Subcutaneous adipose tissue (tissue), 4 donors: ENCODE results near the gene MCCC2. TPM values are rescaled to one million over a fixed set of nuclear protein-coding genes. Genes with fewer than 3 reads are reported as not detected.

Experiments used
- CTCF ChIP-seq: fragments of 450-650 bp; IDR thresholded peaks from one replicate; pipeline ENCODE4 v1.5.1; 2016; ENCODE audit warnings: low read depth, mild to moderate bottlenecking, control low read depth, antibody characterized with exemption, moderate library complexity
- total RNA-seq, 4 donors: library from RNA; depleted of rRNA; stranded (reverse); fragments of >200 nt; gene quantifications; one replicate each; pipeline ENCODE4 v1.1.0, GENCODE V29; 2016

The MCCC2 gene
- total RNA-seq, 4 donors from 2014 or later: 52.4 to 95.5 (median 79.4) TPM

GRCh38 chr5:71645030-71645429 lies 57.9 kb downstream of the MCCC2 start:
- TF ChIP-seq CTCF: no peak

- no peak for TF ChIP-seq CTCF
Measured at GRCh38 chr5:71651579-71651978, 64.4 kb downstream of the MCCC2 start.

GRCh38 chr5:71652349-71652748 lies 65.2 kb downstream of the MCCC2 start:
- no peak for TF ChIP-seq CTCF

- no peak for TF ChIP-seq CTCF
Measured at GRCh38 chr5:71652803-71653543, 65.8 kb downstream of the MCCC2 start.

- no peak for TF ChIP-seq CTCF
Measured at GRCh38 chr5:71658916-71659662, 71.9 kb downstream of the MCCC2 start.

GRCh38 chr5:71662381-71662780 lies 75.2 kb downstream of the MCCC2 start:
- TF ChIP-seq CTCF: no peak

GRCh38 chr5:71663191-71663969 lies 76.2 kb downstream of the MCCC2 start:
- TF ChIP-seq CTCF: no peak
